A549 treated with Mapracorat at 1 μM for 4 hours (cell line): ENCODE data around the gene DNAJC8. TPM values are rescaled to one million over a fixed set of nuclear protein-coding genes. Genes with fewer than 3 reads are reported as not detected.

Experiments
- total RNA-seq: library from RNA; stranded (reverse); fragments of 200-300 nt; extraction: Qiagen RNA extraction; gene quantifications from 5 replicates; pipeline ENCODE4 v1.2.3, GENCODE V29; 2022

Gene DNAJC8, protein sequence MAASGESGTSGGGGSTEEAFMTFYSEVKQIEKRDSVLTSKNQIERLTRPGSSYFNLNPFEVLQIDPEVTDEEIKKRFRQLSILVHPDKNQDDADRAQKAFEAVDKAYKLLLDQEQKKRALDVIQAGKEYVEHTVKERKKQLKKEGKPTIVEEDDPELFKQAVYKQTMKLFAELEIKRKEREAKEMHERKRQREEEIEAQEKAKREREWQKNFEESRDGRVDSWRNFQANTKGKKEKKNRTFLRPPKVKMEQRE
- total RNA-seq, result 70.3 to 77.6 TPM (median 70.9 TPM) in 5 replicates

DNA sequence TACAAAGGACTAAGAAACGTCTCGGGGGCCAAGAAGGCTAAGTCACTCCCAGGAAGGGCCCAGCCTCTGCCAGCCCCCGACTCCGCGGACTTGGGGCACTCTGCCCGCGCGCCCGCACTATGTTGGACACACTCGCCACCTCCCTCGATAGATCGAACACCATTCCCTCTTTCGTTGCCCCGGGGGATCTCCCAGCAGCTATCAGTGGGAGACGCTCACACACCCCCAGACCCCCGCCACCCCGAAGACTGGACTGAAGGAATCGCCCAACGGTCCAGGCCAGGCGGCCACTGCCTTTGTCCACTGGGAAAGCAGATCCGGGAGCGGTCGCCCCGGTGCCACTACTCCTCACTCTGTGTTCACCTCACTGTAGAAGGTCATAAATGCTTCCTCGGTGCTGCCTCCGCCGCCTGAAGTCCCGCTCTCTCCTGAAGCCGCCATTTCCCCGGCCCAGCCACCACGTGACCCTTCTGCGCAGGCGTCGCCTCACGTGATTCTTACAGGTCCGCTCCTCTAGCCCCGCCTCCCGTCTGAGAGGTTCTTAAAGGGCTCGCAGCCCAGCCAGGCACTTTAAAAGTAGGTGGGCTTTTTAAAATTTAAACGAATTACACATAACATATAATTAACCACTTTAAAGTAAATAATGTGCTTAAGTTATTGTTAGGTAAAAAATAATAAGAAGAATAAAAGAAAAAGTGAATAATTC is at the start of gene DNAJC8:
Gene DNAJC8, minus strand, starts transcription at position 472 of the 706 bp plus-strand sequence. Its CDS starts 31 bp downstream, at position 441.

DNA sequence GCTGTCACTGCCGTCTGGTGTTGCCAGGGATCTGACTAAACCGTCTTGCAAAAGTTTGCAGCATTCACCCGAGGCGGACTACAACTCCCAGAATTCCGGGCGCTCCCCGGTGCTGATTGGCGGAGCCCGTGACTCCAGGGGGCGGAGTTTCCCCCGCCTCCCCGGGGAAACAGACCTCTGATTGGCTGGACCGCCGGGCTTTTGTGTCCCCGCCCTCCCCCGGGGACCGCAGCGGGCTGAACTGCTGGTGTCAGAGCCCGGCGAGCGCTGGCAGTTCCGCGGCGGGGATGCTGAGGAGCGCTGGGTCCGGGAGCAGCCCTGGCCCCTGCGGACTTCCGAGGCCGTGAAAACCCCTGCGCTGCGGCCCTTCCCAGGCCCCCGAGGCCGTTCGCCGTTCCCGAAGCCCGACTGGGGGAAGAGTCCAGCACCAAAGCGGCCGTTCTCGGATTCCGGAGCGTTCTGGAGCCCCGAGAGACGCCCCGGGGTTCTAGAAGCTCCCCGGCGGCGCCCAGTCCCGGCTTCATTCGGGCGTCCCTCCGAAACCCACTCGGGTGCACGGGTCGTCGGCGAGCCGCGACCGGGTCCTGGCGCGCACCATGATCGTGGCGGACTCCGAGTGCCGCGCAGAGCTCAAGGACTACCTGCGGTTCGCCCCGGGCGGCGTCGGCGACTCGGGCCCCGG is 26.6 kb upstream of the DNAJC8 start, which contains the start of gene SESN2:
Gene SESN2, plus strand, starts transcription at position 267 of the 682 bp plus-strand sequence. Its CDS starts 330 bp downstream, at position 597.

GRCh38 chr1:28235755-28236655 is 3.2 kb upstream of the DNAJC8 start, which contains the start of gene ATP5IF1:
TSS of gene ATP5IF1 (plus strand) at chr1:28236124. CDS start at chr1:28236184, 60 bp downstream.

GRCh38 chr1:28176492-28177470 is 56.0 kb downstream of the DNAJC8 start, which contains the start of gene PTAFR:
TSS of gene PTAFR (minus strand) at chr1:28176690. CDS start at chr1:28151021, 25,669 bp downstream.

Other genes with a start within 250 kb of the DNAJC8 start
- gene EYA3, start 144.4 kb downstream of the DNAJC8 start, total RNA-seq, result 5.0 to 6.6 TPM (median 5.9 TPM) in 5 replicates
- gene PTAFR, start 56.3 kb downstream of the DNAJC8 start, total RNA-seq, result 0.09 to 0.24 TPM (median 0.18 TPM) in 5 replicates
- gene ATP5IF1, start 3.1 kb upstream of the DNAJC8 start, total RNA-seq, result 161 to 173 TPM (median 165 TPM) in 5 replicates
- gene SESN2, start 26.5 kb upstream of the DNAJC8 start, total RNA-seq, result 6.2 to 8.8 TPM (median 8.3 TPM) in 5 replicates
- gene MED18, start 96.0 kb upstream of the DNAJC8 start, total RNA-seq, result 12.5 to 17.4 TPM (median 15.2 TPM) in 5 replicates
- 19.4 to 23.5 TPM (median 21.8 TPM) in 5 replicates for gene PHACTR4, start 136.7 kb upstream of the DNAJC8 start, total RNA-seq